ENCODE data around the gene LXN.

GRCh38 chr3:158722108-158722507 is 49.7 kb upstream of the LXN start:
- TF ChIP-seq CTCF (IDR thresholded peaks at IDR 0.05) (no peak), IRF2 (CRISPR knock-in tag; IDR thresholded peaks at IDR 0.05; ENCODE audit: borderline replicate concordance, low read depth) (no peak), ETV6 (CRISPR knock-in tag; IDR thresholded peaks at IDR 0.05) (no peak), AR (CRISPR knock-in tag; IDR thresholded peaks at IDR 0.05) (no peak), NFYB (CRISPR knock-in tag; conservative IDR thresholded peaks at IDR 0.05; ENCODE audit: low read depth) (no peak), MAX (CRISPR knock-in tag; IDR thresholded peaks at IDR 0.05) (no peak), USF1 (CRISPR knock-in tag; IDR thresholded peaks at IDR 0.05) (no peak)

Measured in WTC11 (cell line).